D721Med (cell line): ENCODE data around the gene TIMP3.
A peak's percentile ranks its signal among the peaks of the same experiment; 100 is the strongest.
"Not testable (repeated sequence)": the region's sequence is repeated elsewhere in the genome, so short reads cannot be mapped to it uniquely, and the experiment has no call there.

Source experiments
- DNase-seq: peaks from one replicate; pipeline ENCODE4 v3.0.0; 2011; ENCODE audit warnings: low spot score; ENCODE audit not compliant: insufficient read length
- FAIRE-seq: peaks from 2 replicates; lab custom pipeline; 2011; peaks lifted over from hg19 to GRCh38; lab: Jason Lieb, UNC
- TF ChIP-seq, protein P1 (sequence below): IDR thresholded peaks from 2 replicates; pipeline ENCODE4 v1.5.1; 2012; ENCODE audit warnings: mild to moderate bottlenecking, control low read depth; ENCODE audit not compliant: insufficient read depth; ENCODE audit errors: missing control alignments

TIMP3 gene

DNA sequence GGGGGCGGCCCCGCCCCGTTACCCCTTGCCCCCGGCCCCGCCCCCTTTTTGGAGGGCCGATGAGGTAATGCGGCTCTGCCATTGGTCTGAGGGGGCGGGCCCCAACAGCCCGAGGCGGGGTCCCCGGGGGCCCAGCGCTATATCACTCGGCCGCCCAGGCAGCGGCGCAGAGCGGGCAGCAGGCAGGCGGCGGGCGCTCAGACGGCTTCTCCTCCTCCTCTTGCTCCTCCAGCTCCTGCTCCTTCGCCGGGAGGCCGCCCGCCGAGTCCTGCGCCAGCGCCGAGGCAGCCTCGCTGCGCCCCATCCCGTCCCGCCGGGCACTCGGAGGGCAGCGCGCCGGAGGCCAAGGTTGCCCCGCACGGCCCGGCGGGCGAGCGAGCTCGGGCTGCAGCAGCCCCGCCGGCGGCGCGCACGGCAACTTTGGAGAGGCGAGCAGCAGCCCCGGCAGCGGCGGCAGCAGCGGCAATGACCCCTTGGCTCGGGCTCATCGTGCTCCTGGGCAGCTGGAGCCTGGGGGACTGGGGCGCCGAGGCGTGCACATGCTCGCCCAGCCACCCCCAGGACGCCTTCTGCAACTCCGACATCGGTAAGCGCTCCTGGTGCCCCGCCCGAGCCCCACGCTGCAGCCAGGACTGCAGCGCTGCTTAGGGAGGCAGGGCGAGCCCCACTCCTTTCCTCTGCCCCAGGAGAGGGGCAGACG, at the start of gene TIMP3:
Gene TIMP3 (plus strand): TSS at position 169 of the 700 bp plus-strand sequence. CDS start 297 bp downstream, at position 466.
- DNase-seq = peak; percentile 37
- FAIRE-seq = no peak
- TF ChIP-seq, protein P1, sequence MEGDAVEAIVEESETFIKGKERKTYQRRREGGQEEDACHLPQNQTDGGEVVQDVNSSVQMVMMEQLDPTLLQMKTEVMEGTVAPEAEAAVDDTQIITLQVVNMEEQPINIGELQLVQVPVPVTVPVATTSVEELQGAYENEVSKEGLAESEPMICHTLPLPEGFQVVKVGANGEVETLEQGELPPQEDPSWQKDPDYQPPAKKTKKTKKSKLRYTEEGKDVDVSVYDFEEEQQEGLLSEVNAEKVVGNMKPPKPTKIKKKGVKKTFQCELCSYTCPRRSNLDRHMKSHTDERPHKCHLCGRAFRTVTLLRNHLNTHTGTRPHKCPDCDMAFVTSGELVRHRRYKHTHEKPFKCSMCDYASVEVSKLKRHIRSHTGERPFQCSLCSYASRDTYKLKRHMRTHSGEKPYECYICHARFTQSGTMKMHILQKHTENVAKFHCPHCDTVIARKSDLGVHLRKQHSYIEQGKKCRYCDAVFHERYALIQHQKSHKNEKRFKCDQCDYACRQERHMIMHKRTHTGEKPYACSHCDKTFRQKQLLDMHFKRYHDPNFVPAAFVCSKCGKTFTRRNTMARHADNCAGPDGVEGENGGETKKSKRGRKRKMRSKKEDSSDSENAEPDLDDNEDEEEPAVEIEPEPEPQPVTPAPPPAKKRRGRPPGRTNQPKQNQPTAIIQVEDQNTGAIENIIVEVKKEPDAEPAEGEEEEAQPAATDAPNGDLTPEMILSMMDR = no peak

DNA sequence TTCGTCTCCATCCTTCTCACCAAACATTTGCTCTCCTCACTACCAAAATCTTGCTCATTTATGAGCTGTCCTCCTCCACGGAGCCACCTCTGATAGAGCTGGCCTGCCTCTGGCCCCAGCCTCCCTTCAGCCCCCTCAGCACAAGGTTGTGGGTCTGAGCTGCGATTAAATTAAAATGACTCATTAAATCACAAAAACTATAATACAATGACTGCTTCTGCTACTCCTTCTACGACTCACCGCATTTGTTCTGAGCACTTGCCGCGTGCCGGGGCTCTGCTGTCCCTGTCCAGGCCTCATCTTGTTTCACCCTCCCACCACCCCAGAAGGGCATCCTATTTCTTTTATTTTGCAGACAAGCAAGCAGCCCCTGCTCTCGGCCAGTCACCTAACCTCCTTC, 49.2 kb upstream of the TIMP3 start:
- DNase-seq (no peak), FAIRE-seq (no peak)
- TF ChIP-seq, protein P1 = no peak

GRCh38 chr22:32752816-32753520, 48.5 kb upstream of the TIMP3 start:
- no peak for DNase-seq
- TF ChIP-seq, protein P1 = no peak
- FAIRE-seq = no peak

- TF ChIP-seq, protein P1 = no peak
- FAIRE-seq (no peak), DNase-seq (no peak)
These were observed 47.9 kb upstream of the TIMP3 start for GRCh38 chr22:32753591-32753990.

DNA sequence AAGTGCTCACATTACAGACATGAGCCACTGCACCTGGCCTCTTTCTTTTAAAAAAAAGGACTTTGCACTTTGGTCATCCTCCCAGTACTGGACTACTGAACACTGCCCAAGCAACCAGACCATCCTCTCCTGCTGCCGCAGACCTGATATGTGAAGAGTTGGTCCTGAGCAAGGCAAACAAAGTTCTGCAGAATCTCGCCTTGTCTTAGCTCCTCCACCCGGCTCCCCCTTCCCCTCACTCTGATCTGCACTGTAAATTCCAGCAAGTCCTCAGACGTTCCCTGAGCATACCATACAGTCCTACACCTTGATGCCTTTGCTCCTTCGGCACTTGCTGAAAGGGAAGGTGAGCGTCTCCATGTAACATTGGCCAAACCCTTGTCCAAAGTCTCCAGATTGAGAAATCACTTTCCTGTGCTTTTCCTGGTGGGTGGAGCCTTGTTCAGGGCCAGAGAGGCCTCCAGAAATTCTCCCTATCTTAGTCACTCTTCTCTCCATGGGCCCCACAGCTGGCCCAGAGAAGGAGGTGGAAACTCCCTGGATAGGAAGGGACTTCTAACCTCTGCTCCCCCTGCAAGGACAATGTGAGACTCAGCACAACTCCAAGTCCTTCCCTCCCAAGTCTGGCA, 47.0 kb upstream of the TIMP3 start:
- no peak for DNase-seq
- no peak for FAIRE-seq
- TF ChIP-seq, protein P1 = no peak

GRCh38 chr22:32757086-32757762, 44.3 kb upstream of the TIMP3 start:
- not testable (repeated sequence) for DNase-seq, FAIRE-seq

DNA sequence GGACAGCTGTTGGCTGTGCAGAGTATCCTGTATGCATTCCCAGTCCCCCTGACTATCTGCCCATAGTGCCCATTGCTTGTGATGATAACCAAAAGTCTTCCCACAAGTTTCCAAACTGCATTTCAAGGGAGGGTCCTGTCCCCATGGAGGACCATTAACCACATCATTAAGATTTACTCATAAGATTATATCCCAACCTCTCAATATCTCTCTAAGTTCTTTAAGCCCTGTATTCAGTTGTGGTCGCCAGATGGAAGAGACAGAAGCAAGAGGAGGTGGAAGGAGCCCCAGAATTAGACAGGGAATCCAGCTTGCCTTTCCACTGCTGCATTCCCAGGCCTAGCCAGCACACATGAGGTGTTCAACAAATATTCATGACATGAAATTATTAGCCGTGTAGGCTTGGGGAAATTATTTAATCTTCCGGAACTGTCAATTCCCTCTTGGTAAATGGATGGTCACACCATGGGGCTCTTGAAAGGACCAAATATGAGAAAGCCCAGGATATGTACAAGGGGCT, 42.6 kb upstream of the TIMP3 start:
- FAIRE-seq = no peak
- TF ChIP-seq, protein P1 = no peak
- DNase-seq = no peak
